Activated CD8-positive, alpha-beta memory T cell treated with anti-CD3 and anti-CD28 coated beads for 4 hours (primary cell): ENCODE measurements around the gene MOSPD3.

Experiments used
- DNase-seq, 2 donors: peaks; one replicate each; pipeline ENCODE4 v3.0.0-alpha.2; 2020; ENCODE audit warnings: low read depth in 2 of 2

Gene MOSPD3

GRCh38 chr7:100591596-100591995 lies 20.7 kb upstream of the MOSPD3 start:
- DNase-seq, result no peak

- DNase-seq, result no peak
Observed at GRCh38 chr7:100595188-100595587, 17.2 kb upstream of the MOSPD3 start.

DNA sequence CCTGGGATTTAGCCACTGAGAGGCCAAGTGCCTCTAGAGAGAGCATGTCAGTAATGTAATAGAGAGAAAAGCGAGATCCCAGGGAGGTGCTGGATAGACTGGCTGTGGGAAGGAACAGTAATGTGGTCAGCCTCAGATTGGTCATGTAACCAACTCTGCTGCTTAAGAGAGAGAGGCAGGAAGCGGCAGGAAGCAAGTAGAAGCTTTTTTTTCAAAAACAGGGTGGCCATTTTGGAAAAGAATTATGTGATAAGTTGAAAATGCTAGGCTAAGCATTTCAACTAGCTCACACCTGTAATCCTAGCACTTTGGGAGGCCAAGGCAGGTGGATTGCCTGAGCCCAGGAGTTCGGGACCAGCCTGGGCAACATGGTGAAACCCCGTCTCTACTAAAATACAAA lies 13.9 kb upstream of the MOSPD3 start:
- no peak for DNase-seq

DNA sequence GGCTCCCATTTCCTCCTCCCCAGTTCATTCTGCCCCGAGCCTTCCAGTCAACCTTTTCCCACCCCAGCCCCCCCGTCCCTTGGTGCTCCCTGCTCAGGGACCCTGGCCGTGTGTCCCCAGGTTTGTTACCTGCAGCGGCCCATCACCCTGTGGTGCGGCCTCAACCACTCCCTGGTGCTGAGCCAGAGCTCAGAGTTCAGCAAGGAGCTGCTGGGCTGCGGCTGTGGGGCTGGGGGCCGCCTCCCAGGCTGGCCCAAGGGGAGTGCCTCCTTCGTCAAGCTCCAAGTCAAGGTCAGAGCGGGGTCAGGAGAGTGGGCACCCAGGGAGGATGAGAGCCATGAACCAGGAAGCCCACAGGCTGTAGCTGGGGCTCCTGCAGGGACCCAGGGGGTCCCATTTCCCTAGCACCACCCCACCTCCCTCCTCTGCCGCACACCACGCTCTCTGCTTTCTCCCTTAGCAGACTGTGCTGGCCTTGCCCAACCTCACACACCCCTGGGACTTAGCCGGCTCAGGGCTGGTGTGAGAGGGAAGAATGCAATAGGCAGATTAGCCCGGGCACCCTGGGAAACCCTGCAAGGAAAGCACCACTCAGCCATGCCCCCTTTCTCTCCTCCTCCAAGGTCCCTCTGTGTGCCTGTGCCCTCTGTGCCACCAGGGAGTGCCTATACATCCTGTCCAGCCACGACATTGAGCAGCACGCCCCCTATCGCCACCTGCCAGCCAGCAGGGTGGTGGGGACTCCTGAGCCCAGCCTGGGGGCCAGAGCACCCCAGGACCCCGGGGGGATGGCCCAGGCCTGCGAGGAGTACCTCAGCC lies 12.2 kb upstream of the MOSPD3 start:
- no peak for DNase-seq

DNA sequence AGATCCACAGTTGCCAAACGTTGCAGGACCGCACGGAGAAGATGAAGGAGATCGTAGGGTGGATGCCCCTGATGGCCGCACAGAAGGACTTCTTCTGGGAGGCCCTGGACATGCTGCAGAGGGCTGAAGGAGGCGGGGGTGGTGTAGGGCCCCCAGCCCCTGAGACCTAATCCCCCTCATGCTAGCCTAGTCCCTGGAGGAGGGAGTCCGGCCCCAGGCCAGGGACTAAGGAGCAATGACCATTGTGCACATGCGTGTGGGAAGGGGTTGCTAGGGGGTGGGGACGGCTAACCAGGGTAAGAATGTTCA lies 11.7 kb upstream of the MOSPD3 start:
- DNase-seq, result no peak

- DNase-seq, result no peak
Observed at GRCh38 chr7:100602889-100603725, 9.2 kb upstream of the MOSPD3 start.

- DNase-seq, result no peak
Observed at GRCh38 chr7:100603726-100604027, 8.7 kb upstream of the MOSPD3 start.

- DNase-seq, result peak in 1 of 2 donors; percentile 59
Observed at GRCh38 chr7:100604028-100604975, 8.0 kb upstream of the MOSPD3 start.

GRCh38 chr7:100604976-100605911 lies 7.1 kb upstream of the MOSPD3 start:
- no peak for DNase-seq

- no peak for DNase-seq
Observed at GRCh38 chr7:100606313-100606712, 6.0 kb upstream of the MOSPD3 start.

GRCh38 chr7:100607111-100607510 lies 5.2 kb upstream of the MOSPD3 start:
- no peak for DNase-seq

- DNase-seq, result no peak
Observed at GRCh38 chr7:100609958-100610357, 2.4 kb upstream of the MOSPD3 start.

DNA sequence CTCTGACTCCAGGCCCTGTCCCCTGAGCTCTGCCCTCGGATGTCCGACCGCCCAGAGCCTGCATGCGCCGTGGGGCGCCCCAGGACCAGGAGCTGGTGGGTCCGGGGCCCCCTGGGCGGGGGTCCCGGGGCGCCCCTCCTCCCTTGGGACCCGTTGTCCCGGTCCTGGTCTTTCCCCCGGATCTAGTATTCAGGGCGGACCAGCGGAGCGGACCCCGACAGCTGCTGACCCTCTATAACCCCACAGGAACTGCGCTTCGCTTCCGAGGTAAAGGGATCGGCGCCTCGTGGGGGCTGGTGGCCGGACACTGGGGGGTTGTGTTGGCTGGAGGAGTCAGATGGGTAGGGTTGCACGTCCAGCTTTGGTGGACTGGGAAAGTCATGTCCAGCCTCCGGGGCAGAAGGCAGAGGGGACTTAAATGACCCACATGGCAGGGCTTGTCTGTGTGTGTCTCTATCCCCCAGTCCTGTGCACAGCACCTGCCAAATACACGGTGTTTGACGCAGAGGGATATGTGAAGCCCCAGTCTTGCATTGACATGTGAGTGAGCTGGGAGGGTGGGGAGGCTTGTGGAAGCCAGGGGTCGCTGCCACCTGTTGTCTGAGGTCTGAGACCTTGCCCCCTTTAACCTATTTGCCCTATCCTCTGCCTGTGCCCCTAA lies 520 bp downstream of the MOSPD3 start:
- DNase-seq, result no peak

- DNase-seq, result no peak
Observed at GRCh38 chr7:100613412-100614175, 1.3 kb downstream of the MOSPD3 start.

DNA sequence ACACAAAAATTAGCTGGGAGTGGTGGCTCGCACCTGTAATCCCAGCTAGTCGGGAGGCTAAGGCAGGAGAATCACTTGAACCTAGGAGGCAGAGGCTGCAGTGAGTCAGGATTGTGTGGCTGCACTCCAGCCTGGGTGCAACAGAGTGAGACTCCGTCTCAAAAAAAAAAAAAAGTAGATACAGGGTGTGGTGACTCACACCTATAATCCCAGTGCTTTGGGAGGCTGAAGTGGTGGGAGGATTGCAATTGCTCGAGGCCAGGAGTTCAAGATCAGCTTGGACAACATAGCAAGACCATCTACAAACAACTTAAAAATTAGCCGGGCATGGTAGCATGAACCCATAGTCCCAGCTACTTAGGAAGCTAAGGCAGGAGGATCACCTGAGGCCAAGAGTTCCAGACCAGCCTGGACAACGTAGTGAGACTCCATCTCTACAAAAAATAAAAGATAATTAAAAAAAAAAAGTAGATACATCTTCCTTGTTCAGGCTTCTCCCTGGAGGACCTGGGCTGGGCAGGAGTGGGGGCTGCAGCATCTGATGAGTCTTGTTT lies 2.0 kb downstream of the MOSPD3 start:
- no peak for DNase-seq

- DNase-seq, result no peak
Observed at GRCh38 chr7:100620239-100620638, 7.9 kb downstream of the MOSPD3 start.

DNA sequence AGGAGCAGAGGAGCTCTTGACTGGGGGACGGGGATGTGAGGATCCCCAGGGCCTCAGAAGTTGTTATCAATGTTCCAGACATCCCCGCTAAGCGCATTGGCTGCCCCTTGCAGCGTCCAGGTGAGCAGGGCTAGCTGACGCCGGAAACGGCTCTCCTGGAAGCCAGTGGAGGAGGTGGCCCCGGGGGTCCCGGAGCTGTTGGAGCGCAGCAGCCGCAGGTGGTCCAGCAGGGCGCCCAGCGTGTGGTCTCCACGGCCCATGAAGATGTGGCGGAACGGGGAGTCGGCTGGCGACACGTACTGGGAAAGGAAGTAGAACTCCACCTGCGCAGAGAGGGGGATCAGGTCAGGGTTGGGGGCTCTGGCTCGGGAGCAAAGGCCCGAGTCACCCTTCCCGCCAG lies 8.5 kb downstream of the MOSPD3 start:
- DNase-seq, result no peak

DNA sequence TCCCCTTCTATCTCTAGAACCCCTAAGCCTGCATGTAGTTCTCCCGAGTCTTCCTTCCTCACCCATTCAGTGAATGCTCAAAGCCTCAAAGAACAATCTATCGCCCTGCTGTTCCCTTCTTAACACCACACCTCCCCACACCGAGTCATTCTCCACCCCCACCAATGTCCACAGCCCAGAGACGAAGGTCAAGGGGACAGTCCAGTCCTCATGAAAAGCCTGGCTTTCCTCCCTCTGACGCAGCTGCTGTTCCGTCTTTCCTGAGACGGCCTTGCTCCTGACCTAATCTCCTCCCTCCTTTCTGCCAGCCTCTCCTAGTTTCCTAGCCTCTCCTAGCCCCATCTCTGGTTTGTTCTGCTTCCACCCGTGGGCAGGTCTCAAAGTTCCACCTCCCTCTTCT lies 9.2 kb downstream of the MOSPD3 start:
- DNase-seq, result no peak
